HG02943 (cell line): ENCODE data around the gene PCDH9.

Experiments
- ATAC-seq: cut with Tn5 transposase; IDR thresholded peaks from one replicate; pipeline ENCODE4 v1.9.1; 2021; ENCODE audit warnings: mild to moderate bottlenecking, low read depth, moderate library complexity; ENCODE audit not compliant: unreplicated experiment

Gene PCDH9

DNA sequence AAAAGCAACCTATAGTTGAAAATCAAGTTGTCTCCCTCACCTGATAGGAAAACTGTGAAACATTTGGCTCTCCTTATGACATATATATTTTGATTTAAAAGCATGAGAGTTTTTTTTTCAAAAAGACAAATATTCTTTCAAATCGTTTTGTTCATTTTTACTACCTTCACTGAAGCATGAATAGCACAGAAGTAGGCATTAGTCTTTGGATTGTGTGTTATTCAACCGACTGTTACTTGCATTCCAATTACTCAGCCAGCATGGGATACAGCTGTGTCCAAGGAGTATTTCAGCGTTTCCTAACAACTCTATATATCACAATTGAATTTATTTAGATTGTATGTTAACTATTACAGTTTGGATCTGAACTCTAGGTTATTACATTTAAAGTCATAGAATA lies 135.2 kb downstream of the PCDH9 start:
- no peak for ATAC-seq

GRCh38 chr13:67094078-67094477 lies 136.1 kb downstream of the PCDH9 start:
- ATAC-seq: no peak

DNA sequence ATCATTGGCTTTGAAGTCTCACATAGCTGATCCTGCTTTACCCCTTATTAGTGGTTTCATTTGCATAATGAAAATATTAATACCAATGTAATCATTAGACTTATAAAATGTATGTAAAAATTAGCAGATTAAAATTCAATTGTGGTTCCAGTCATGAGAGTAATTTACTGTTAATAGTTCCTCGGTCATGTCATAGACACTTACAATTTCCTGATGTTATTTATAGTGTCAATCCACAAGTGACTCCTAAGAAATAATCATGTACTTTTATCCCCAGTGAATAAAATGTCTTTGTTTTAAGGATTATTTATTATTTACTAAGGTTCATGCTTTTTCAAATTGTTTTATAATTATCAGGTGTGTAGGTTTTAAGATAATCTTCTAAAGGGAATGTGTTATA lies 138.5 kb downstream of the PCDH9 start:
- ATAC-seq: no peak

DNA sequence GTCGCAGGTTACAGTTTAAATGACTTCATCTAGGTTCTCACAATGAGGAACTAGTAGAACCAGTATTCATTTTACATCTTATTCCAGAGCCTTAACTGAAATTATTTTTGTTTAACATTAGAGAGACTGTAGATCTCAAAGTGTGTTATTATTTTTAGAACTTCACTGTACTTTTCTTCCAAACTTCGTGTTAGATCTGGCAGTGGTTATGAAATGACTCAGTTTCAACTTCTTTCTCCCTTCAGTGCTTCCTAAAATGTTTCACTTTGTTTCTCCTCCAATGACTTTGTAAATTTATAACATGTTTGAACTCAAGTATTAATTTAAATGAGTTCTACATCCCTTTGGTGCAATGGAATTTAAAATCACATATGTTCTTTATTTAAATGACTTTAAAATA lies 139.3 kb downstream of the PCDH9 start:
- no peak for ATAC-seq

DNA sequence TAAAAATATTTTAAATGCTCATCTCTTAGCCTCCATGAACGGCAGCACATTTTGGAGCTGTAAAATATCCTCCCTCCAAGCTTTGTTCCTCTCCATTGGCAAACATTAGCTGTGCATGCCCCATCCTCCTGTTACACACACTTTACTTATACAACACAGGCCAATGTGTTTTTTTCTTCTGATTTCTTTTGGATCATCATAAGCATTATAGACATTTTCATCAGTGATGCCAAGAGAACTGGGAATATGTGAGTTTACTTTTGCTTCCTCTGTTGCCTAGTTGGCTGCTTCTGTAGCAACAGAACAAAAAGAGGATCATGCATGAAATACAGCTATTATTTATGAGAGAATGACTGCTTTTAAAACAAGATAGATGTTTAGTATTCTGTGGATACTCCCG lies 142.6 kb downstream of the PCDH9 start:
- ATAC-seq: no peak

DNA sequence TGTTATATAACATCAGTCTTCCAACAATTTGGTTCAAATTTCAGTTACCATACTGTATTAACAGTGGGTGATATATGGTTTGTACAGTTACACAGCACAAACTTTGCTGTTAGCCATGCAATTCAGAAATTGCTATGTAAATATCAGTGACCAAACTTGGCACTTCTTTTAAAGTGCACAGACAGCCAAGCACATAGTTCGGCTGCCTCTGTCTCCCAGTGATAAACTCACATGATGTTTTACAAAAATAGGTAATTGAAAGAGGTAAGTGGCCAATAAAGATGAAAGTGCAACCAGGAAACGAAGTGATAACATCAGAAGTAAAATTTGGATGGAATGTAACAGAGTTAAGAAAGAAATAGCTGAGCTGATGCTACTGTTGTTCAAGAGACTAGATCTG lies 143.9 kb downstream of the PCDH9 start:
- no peak for ATAC-seq

- ATAC-seq: no peak
Observed at GRCh38 chr13:67084066-67084465, 146.1 kb downstream of the PCDH9 start.

DNA sequence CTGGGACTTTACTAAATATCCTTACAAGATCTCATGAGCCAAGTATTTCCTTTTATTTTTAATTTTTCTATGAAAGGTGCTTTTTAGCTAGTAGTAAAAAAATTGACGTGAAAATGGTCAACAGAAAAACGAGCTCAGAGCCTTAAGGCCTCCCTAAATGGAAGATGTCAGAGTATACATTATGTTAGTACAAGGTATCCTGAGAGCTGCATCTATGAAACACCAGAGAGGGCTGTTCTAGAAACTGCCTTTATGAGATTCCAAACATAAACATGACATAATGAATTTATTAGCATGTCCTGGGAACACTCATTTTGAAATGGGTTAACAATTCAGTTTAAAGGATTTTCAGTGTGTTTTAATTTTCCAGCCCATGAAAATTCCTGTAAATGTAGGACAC lies 146.6 kb downstream of the PCDH9 start:
- ATAC-seq: no peak

- no peak for ATAC-seq
Observed at GRCh38 chr13:67080351-67080750, 149.8 kb downstream of the PCDH9 start.

- ATAC-seq: no peak
Observed at GRCh38 chr13:67078062-67078461, 152.1 kb downstream of the PCDH9 start.

DNA sequence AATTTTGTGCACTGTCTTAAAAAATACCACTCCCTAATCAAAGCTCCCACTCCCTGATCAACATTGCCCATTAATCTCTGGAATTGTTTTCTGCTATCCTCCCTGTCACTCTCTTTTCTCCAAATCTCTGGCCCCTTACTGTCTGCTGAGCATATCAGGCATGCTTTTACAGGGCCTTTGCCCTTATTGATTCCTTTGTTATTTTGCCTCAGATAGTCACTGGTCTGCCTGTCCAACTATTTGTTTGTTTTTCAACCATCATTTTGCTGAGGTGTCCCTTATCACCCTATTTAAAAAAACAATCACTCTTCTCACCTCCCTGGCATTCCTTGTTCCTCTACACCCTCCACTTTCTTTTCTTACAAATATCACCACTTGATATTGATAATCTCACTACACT lies 153.0 kb downstream of the PCDH9 start:
- no peak for ATAC-seq

GRCh38 chr13:67076378-67076777 lies 153.8 kb downstream of the PCDH9 start:
- ATAC-seq: no peak

DNA sequence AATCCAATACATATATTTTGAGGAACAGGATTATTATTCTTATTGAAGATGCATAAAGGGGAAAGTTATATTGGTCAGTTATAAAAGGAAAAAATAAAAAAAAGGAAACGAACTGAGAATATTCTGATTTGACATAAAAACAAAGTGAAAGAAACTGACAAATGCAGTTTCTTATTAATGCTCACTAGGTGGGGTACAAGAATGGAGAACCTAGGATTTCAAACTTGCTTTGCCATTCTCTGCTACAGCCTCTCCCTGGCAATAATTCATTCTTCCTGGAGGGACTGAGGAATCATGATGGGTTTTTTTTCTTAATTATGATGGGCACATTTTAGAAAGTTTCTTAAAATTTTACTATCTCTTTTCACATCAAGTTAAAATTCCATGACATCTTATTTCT lies 154.9 kb downstream of the PCDH9 start:
- no peak for ATAC-seq

DNA sequence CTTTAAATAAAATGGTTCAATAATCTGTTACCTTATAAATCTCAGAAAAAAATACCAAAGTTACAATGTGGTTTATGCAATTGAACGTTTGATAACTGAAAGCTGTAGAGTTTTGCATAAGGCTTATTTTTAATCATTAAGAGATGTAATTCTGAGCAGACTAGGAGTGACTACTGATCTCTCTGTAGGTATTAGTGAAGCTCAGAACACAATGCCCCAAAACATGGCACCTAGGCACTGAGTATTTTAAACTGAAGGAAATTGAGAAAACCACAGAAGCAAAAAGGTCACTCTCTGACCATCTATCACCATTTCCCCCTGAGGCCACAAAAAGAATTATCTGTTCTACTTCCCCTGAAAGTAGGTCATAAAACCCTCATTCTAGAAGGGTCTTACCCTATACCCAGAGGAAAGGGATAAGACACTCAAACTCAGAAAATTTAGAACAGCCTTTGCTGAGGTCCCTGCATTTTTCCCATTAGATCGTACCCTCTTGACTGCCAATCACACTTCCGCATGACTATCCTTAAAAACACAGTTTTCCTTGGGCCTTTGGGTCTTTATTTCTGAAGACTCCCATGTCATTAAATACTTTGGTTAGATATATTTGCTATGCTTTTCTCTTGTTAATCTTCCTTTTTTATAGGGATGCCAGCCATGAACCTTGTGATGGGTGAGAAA lies 158.1 kb downstream of the PCDH9 start:
- ATAC-seq: no peak

DNA sequence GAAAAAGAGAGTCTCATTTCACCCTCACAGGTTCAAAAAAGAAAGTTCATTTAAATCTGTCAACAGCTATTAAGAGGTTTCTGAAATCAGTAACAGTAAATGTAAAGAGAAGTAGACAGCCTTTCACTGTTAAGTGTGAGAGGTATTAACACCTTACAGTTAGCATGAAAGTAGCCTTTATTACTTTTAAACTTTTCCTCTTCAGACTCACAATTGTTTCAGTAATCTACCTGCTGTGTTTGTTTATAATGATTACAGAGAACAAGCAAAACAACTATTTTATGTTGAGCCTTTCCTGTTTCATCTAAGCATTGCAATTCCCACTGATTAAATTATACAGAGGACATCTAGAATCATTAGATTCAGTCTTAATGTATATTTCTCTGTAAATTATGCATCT lies 159.8 kb downstream of the PCDH9 start:
- no peak for ATAC-seq

GRCh38 chr13:67069117-67069767 lies 160.9 kb downstream of the PCDH9 start:
- no peak for ATAC-seq

GRCh38 chr13:67064920-67065319 lies 165.2 kb downstream of the PCDH9 start:
- no peak for ATAC-seq

GRCh38 chr13:67063036-67063435 lies 167.1 kb downstream of the PCDH9 start:
- no peak for ATAC-seq

DNA sequence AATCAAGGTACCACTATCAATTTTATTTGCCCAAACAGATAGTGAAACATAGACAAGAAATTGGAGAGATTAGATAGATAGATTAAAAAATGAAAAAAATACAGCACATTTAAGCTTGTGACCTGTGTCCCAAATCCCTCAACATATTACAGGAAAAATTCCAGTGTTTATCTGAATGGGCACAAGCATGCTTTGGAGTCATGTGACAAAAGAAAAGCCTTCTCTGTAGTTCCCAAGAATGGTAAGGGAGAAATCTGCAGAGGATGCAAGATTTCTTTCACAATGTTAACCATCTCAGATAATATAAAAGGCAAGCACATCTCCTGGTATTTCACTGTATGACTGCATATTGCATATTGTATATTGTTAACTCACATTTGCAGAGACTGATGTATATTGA lies 168.0 kb downstream of the PCDH9 start:
- ATAC-seq: no peak

GRCh38 chr13:67061750-67062149 lies 168.4 kb downstream of the PCDH9 start:
- ATAC-seq: no peak

DNA sequence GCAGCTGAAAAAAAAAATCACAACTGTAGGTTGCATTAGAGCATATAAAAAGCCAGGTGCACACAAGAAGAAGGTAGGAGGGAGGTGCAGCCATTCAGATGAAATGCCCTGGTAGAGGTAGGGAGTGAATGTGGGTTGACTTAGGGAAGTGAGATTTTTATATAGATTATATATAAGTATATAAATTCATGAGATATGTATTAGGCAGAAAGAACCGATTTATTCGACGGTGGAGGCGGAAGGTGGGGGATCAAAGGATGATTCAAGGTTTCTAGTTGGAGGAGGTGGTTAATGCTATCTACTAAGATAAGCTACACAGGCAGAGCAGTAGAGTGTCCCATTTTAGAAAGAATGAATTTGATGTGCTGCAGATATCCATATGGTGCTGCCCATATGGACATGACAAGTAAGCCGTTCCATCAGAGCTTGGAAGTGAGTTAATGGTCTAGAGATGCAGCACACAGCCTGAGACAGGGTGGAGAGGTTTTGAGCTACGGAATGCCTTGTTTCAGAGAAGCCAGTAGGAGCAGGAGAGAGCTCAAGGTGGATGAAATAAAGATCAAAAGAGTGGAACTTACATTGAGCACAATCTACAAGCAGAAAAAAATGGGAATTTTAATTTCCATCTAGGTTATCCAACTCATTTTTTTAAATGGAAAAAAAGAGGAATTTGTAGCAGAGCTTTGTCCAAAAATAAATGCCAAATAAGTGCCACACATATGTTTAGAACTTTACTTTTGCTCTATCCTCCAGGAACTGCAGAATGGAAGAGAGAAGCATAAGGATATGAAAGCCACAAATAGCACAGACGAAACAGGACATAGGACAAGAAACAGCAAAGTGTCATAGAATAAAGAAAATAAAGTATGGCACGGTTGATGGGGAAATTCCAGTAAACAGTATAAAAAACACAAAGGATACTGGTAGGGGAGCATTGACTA lies 177.3 kb downstream of the PCDH9 start:
- no peak for ATAC-seq
